ENCODE results near the gene ZNF319.

Gene ZNF319

GRCh38 chr16:57951204-57951960 is 49.1 kb downstream of the ZNF319 start:
- DNase-seq: no peak

- DNase-seq: no peak
Measured at GRCh38 chr16:57950382-57950781, 50.1 kb downstream of the ZNF319 start.

- no peak for DNase-seq
Measured at GRCh38 chr16:57949595-57950238, 50.8 kb downstream of the ZNF319 start.

- no peak for DNase-seq
Measured at GRCh38 chr16:57949013-57949412, 51.5 kb downstream of the ZNF319 start.

GRCh38 chr16:57948027-57948426 is 52.4 kb downstream of the ZNF319 start:
- DNase-seq: no peak

GRCh38 chr16:57947261-57947660 is 53.2 kb downstream of the ZNF319 start:
- DNase-seq: no peak

GRCh38 chr16:57946181-57946801 is 54.2 kb downstream of the ZNF319 start:
- DNase-seq: no peak

- DNase-seq: no peak
Measured at GRCh38 chr16:57945740-57946138, 54.7 kb downstream of the ZNF319 start.

- no peak for DNase-seq
Measured at GRCh38 chr16:57944970-57945739, 55.3 kb downstream of the ZNF319 start.
